GM12891 (cell line): ENCODE measurements around the gene SLC34A1.

Experiments used
- PAX5 ChIP-seq: IDR thresholded peaks from 2 replicates; pipeline ENCODE4 v1.6.1; 2011; ENCODE audit warnings: low read length, moderate library complexity, mild to moderate bottlenecking; ENCODE audit not compliant: insufficient read depth, severe bottlenecking
- POLR2A ChIP-seq: IDR thresholded peaks from 2 replicates; pipeline ENCODE4 v1.6.1; 2011; ENCODE audit warnings: low read depth, low read length, control low read depth
- POLR2AphosphoS5 ChIP-seq: IDR thresholded peaks from 2 replicates; pipeline ENCODE4 v1.6.1; 2011; ENCODE audit warnings: low read depth, low read length, control low read depth
- POU2F2 ChIP-seq: IDR thresholded peaks from 2 replicates; pipeline ENCODE4 v1.6.1; 2011; ENCODE audit warnings: low read depth, mild to moderate bottlenecking, control low read depth, low read length, moderate library complexity
- SPI1 ChIP-seq: IDR thresholded peaks from 2 replicates; pipeline ENCODE4 v1.6.1; 2011; ENCODE audit warnings: low read depth, low read length, control low read depth
- TAF1 ChIP-seq: IDR thresholded peaks from 2 replicates; pipeline ENCODE4 v1.6.1; 2011; ENCODE audit warnings: low read depth, low read length, control low read depth

DNA sequence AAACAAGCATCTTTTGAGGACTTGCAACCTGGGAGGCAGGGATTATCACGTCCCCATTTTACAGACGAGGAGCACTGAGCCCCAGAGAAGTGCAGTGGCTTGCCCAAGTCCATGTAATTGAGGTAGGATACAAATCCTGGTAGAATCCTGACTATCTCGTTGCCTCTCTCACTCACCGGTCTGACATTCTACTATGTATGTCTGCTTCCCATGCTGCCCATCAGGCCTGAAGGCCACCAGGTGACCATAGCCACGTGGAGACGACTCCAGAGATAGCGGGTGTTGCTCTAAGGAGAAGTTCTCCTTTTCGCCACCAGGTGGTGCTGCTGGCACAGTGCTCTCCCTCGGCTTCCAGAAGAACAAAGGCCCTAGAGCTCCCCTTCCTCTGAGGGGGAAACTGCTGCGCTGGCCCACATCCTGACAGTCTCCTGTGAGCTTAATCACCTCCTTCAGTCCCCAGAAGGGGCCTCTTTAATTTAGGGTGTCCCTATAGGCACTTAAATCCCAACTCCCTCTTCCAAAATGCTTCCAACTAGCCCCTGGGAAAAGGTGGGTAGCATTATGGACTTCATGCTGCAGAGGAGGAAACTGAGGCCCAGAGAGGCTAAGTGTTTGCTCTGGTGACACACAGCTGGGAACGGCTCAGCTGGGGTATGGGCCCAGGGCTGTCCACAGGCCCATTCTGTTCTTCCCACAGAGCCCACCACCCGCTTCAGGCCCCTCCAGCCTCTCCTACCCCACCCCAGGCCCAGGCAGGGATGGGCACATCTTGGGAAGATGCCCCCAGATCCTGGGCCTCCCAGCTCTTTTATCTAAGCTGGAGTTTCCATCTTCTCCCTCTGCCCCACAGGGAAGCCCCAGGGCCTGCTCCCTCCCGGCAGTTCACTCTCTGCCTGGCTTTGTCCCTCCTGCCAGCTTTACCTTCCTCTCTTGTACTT is 6.4 kb downstream of the SLC34A1 start:
- no peak for TF ChIP-seq POLR2A
- TF ChIP-seq TAF1, result no peak
- no peak for TF ChIP-seq PAX5
- TF ChIP-seq POLR2AphosphoS5, result no peak
- no peak for TF ChIP-seq SPI1
- TF ChIP-seq POU2F2, result no peak
